Stimulated activated CD8-positive, alpha-beta memory T cell treated with anti-CD3 and anti-CD28 coated beads, Interleukin-7, amount 100 ng/mL, for 48 hours (primary cell): ENCODE results near the gene TMEM132E.

ENCODE experiments used
- DNase-seq, 2 donors: peaks; one replicate each; pipeline ENCODE4 v3.0.0-alpha.2; 2020; ENCODE audit warnings: low read depth in 1 of 2; ENCODE audit errors: extremely low read depth in 1 of 2

TMEM132E gene

DNA sequence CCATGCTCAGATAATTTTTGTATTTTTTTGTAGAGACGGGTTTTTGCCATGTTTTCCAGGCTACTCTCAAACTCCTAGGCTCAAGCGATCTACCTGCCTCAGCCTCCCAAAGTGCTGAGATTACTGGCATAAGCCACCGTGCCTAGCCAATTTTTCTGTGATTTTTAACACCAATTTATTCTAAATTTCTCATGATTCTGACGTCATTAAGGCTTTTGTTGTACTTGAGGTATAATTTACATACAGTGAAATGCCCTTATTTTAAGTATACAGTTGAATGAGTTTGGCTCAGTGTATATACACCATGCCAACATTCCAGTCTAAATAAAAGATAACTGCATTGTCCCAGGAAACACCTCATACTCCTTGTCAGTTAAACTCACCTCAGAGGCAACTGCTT, 77.4 kb downstream of the TMEM132E start:
- no peak for DNase-seq

GRCh38 chr17:34658811-34659560, 79.6 kb downstream of the TMEM132E start:
- DNase-seq, result no peak

- no peak for DNase-seq
These were observed 84.3 kb downstream of the TMEM132E start for GRCh38 chr17:34663714-34664113.

DNA sequence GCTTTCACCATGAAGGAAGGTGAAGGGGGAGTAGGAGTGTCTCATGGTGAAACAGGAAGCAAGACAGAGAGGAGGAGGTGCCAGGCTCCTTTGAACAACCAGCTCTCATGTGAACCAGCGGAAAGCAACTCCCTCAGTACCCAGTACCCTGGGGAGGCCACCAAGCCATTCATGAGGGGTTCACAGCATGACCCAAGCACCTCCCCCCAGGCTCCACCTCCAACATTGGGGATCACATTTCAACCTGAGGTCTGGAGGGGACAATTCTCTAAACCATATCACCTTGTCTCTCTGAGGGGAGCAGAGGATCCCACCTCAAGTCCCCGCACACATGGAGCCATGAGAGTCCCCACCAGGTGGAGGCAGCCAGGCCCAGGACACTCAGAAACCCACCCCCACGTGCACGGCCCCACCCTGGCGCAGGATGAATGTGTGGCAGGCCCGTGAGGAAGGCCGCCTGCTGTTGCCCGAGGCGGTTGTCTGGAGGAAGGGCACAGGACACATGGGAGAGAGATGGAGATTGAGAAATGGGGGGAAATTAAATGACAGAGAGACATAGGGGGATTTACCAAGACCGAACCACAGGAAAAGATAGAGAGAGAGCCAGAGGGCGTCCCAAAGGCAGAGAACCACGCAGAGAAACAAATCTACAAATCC, 85.9 kb downstream of the TMEM132E start:
- DNase-seq, result no peak

DNA sequence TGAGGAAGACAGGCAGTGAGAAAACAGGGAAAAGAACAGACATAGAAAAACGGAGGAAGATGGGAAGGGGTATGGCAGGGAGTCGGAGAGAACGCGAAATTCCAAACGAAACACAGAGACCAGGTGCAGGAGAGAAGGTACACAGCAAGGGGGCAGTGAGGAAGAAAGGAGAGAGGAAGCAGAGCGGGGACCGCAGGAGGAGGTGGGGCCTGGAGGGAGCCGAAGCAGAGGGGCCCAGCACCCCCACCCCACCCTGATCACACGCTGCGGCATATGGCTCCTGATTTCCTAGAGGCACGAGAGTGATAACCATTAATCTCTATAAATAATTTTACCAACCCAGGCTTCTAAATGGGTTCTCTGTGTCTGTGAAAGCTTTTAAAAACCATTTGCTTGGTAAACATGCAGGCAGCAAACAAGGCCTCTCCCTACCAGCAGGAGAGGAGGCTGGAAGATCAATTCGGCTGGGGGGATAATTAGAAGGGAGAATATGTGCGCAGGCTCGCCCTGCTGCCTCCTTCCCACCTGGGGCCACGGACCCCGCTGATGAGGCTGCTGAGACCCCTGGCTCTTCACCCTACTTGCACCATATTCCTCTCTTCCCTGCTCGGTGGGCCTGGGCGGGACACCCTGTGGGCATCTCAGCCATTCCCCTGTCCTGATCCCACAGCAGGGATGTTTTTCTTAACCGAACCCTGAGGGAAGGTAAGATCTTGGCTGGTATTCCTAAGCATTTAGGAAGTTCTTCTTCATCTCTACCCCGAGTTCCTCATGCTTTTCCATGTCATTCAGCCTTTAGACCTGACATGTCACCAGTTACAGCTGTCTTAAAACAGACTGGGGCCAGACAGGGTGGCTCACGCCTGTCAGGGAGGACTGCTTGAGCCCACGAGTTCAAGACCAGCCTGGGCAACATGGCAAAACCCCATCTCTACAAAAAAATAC, 86.7 kb downstream of the TMEM132E start:
- no peak for DNase-seq

- DNase-seq, result no peak
These were observed 88.3 kb downstream of the TMEM132E start for GRCh38 chr17:34667656-34668055.

DNA sequence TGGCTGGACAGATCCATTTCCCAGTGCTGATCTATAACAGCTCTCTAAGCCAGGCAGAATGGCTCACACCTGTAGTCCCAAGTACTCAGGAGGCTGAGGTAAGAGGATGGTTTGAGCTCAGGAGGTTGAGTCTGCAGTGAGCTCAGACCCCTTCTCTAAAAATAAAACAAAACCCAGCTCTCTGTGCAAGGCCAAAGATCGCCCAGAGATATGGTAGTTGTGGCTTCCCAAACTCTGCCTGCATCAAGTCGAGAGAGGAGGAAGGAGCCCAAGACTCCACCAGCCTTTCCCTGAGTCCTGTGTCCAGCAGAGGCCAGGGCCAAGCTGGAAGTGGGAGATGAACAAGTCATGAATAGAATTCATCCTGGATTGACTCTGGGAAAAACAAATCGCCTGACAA, 88.8 kb downstream of the TMEM132E start:
- DNase-seq, result no peak

- no peak for DNase-seq
These were observed 90.1 kb downstream of the TMEM132E start for GRCh38 chr17:34669511-34669910.

DNA sequence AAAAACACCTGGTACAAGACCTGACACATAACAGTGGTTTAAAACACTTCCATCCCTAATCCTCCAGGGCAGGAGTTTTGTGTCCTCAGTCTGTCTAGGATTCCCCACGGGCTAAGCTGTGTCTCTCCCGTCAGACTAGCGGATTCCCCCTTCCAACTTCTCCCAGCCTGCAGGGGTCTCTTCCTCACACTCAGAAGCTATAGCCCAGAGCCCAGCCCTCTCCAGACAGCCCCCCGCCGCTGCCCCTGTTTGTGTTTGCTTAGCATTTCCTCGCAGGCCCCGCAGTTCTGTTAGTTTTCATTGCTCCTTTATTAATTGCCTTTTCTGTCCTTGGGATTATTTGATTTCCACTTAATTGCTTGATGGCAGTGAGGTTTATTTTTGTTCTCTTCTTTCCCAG, 91.2 kb downstream of the TMEM132E start:
- DNase-seq, result no peak

GRCh38 chr17:34671191-34671590, 91.8 kb downstream of the TMEM132E start:
- no peak for DNase-seq

DNA sequence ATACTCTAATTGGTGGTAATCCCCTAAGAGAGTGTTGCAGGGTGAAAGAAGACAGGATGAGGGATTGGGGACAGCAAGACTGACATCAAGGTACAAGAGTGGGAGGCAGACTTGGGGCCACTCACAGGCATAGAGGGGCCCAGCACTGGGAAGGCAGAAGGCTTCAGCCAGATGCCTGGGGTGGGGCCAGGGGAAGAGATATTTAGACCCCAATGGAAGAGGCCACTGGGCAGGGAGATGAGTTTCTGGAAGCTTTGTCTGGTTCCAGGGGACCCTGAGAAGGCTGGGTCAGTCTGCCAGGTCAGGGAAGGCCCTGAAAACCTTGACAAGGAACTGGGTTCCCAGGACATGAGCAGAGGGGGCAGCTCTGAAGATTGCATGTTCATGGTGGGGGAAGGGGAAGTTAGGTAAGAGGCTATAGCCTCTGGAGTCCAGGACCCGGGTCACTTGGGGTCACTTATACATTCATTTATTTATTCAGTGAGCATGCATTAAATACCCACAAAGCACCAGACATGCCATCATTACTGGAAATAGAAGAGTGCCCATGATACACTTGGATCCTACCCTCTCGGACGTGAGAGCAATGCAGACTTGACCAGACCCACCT, 92.9 kb downstream of the TMEM132E start:
- no peak for DNase-seq

GRCh38 chr17:34673516-34673915, 94.1 kb downstream of the TMEM132E start:
- no peak for DNase-seq

- no peak for DNase-seq
These were observed 94.9 kb downstream of the TMEM132E start for GRCh38 chr17:34673995-34674890.

DNA sequence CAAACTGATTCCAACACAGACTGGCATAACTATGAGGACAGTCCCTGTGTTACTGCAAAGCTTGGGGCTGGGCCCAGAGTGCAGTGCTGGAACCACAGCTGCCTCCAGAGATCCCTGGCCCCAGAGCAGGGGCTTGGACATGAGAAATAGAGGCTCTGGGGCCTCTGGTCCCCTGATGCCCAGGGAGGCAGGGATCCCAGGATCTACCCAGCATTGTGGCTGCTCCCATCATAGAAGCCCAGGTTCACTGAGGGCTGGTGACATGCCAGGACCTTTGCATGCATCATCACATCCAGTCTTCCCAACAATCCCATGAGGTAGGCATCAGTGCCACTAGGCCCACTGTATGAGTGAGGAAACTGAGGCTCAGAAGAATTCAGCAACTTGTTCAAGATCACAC, 95.8 kb downstream of the TMEM132E start:
- no peak for DNase-seq

DNA sequence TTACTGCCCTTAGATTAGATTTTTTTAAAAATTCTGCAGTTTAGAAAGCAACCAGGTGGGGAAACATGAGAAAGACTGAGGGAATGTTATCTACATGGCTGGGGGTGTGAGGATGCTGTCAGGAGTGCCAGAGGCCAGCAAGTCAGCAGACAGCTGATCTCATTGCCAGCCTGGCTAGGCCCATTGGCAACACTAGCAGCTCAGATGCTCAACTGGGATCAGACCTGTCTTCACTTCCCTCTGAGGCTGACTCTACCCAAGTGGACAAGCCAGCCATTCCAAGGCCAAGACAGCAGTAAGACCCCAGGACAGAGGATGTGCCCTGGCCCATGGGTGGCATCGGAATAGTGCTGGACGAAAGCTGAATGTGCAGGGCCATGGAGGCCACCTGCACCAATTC, 96.2 kb downstream of the TMEM132E start:
- no peak for DNase-seq

GRCh38 chr17:34680151-34680550, 100.8 kb downstream of the TMEM132E start:
- no peak for DNase-seq

DNA sequence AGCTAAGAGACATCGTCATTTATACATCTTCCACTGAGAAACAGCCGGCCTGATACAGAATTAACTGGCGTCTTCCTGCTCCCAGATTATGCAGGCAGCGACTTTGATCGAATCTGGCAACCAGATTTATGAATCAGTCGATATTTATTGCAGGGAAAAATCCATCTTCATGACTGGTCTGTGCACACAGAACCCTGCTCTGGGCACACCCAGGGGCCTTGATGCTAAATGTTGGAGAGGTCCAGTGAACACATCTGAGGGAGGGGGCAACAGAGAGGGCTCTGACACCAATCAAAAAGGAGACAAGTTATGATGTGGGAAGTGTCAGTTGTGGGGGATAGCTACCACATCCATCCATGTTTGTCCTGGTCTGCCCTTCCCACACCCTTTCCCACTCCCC, 102.9 kb downstream of the TMEM132E start:
- no peak for DNase-seq

GRCh38 chr17:34683390-34683789, 104.0 kb downstream of the TMEM132E start:
- DNase-seq, result no peak
